Measurements from ENCODE around the gene ADAM19. TPM values are rescaled to one million over a fixed set of nuclear protein-coding genes. Genes with fewer than 3 reads are reported as not detected.
A peak's percentile ranks its signal among the peaks of the same experiment; 100 is the strongest.

Gene ADAM19
- total and polyA plus RNA-seq, 2 of the 4 experiments (the other 2 are of a cell fraction), result 35.5 to 49.2 TPM

DNA sequence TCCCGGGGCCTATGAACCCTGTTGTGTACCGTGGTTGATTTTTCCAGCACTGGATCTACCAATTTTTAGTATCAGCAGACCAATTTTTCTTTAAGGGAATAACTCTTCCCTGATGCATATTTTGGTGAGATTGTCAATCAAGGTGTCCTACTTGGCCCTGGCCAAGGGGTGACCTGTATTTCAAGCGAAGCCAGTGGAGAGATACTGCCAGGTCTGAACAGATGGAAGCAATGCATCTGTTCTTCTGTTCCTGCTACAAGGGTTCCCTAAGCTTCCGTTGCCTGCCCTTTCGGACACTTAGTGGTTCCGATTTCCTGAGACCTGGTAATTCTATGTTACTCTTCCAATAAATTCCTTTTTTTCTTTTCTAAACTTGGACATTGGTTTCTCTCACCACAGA, 37.3 kb downstream of the ADAM19 start:
- no peaks in the 10 kb centered on the region; the same call in 1 of the 2 replicates for H4K20me1 ChIP-seq (ENCODE audit: insufficient read depth, low read length)
- no peak overlapping the region for H3K4me2 ChIP-seq (ENCODE audit: low read depth, low read length)
- no peak overlapping the region for H2BK15ac ChIP-seq (ENCODE audit: low read depth, low read length)
- no peaks in the 10 kb centered on the region for H3K27me3 ChIP-seq (ENCODE audit: control insufficient read depth, insufficient read depth, low read length)
- intact Hi-C loops (cut with micrococcal nuclease), result no loop called here
- TF ChIP-seq POLR2A (IDR thresholded peaks at IDR 0.05; ENCODE audit: low read depth, low read length) (no peak), RAD21 (IDR thresholded peaks at IDR 0.05; ENCODE audit: low read length) (no peak), BHLHE40 (IDR thresholded peaks at IDR 0.05; ENCODE audit: low read depth, low read length) (no peak), CHD1 (IDR thresholded peaks at IDR 0.05; ENCODE audit: low read depth, low read length) (no peak), NFE2L2 (IDR thresholded peaks at IDR 0.05; ENCODE audit: low read depth, low read length) (no peak), FOS (IDR thresholded peaks at IDR 0.05; ENCODE audit: low read depth, low read length) (no peak), CEBPB (IDR thresholded peaks at IDR 0.05; ENCODE audit: low read depth, low read length) (no peak), MXI1 (IDR thresholded peaks at IDR 0.05; ENCODE audit: borderline replicate concordance, low read depth, low read length) (no peak), ELK1 (IDR thresholded peaks at IDR 0.05; ENCODE audit: borderline replicate concordance, low read depth, low read length) (no peak), RFX5 (IDR thresholded peaks at IDR 0.05; ENCODE audit: low read depth, low read length) (no peak), RCOR1 (IDR thresholded peaks at IDR 0.05; ENCODE audit: insufficient replicate concordance, low read length) (no peak), MAFK (IDR thresholded peaks at IDR 0.05; ENCODE audit: low read depth, low read length) (no peak), SMC3 (IDR thresholded peaks at IDR 0.05; ENCODE audit: low read depth, low read length) (no peak), MAZ (IDR thresholded peaks at IDR 0.05; ENCODE audit: borderline replicate concordance, low read depth, low read length) (no peak)
- TF ChIP-seq, protein P1, sequence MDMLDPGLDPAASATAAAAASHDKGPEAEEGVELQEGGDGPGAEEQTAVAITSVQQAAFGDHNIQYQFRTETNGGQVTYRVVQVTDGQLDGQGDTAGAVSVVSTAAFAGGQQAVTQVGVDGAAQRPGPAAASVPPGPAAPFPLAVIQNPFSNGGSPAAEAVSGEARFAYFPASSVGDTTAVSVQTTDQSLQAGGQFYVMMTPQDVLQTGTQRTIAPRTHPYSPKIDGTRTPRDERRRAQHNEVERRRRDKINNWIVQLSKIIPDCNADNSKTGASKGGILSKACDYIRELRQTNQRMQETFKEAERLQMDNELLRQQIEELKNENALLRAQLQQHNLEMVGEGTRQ (IDR thresholded peaks at IDR 0.05; ENCODE audit: low read depth, low read length), result no peak
- TF ChIP-seq, protein P2, sequence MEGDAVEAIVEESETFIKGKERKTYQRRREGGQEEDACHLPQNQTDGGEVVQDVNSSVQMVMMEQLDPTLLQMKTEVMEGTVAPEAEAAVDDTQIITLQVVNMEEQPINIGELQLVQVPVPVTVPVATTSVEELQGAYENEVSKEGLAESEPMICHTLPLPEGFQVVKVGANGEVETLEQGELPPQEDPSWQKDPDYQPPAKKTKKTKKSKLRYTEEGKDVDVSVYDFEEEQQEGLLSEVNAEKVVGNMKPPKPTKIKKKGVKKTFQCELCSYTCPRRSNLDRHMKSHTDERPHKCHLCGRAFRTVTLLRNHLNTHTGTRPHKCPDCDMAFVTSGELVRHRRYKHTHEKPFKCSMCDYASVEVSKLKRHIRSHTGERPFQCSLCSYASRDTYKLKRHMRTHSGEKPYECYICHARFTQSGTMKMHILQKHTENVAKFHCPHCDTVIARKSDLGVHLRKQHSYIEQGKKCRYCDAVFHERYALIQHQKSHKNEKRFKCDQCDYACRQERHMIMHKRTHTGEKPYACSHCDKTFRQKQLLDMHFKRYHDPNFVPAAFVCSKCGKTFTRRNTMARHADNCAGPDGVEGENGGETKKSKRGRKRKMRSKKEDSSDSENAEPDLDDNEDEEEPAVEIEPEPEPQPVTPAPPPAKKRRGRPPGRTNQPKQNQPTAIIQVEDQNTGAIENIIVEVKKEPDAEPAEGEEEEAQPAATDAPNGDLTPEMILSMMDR (conservative IDR thresholded peaks at IDR 0.05; ENCODE audit: low read depth, low read length), result no peak
- H3K23ac ChIP-seq (ENCODE audit: low read depth, low read length), result no peak overlapping the region
- H3K9me1 ChIP-seq (ENCODE audit: insufficient read depth, low read length), result peaks cover 30% of the 10 kb centered on the region
- peaks cover 29% of the 10 kb centered on the region for H3K4me1 ChIP-seq (ENCODE audit: control insufficient read depth, insufficient read depth, low read length)
- no peak overlapping the region for H3K4ac ChIP-seq (ENCODE audit: low read depth, low read length)
- no peak overlapping the region for H2AFZ ChIP-seq (replicated peaks; ENCODE audit: low read length, poor library complexity)
- H2AK5ac ChIP-seq (ENCODE audit: low read depth, low read length), result no peak overlapping the region
- DNase-seq, result no peak
- H4K8ac ChIP-seq (ENCODE audit: low read depth in 2 of 2, low read length in 2 of 2), result peak overlapping the region in 1 of 2 experiments; percentile 9; a peak in 1 of 4 replicates
- no peak overlapping the region for H2AK9ac ChIP-seq (replicated peaks; ENCODE audit: low read depth, low read length, poor library complexity)
- no peak overlapping the region for H3K4me3 ChIP-seq (ENCODE audit: insufficient read depth, low read depth, low read length)
- dilution Hi-C loops (cut with HindIII; ENCODE audit: low sequenced_read_pairs, unreplicated experiment), result no loop called here
- H3K9me3 ChIP-seq (ENCODE audit: control insufficient read depth, insufficient read depth, low read length), result no peaks in the 10 kb centered on the region
- H2BK20ac ChIP-seq (ENCODE audit: low read depth, low read length), result no peak overlapping the region
- H2BK5ac ChIP-seq (ENCODE audit: low read depth, low read length, poor library complexity, severe bottlenecking), result no peak overlapping the region
- in situ Hi-C loops (cut with MboI; ENCODE audit: low sequenced_read_pairs), result no loop called here
- H3K14ac ChIP-seq (replicated peaks; ENCODE audit: low read depth, low read length), result no peak overlapping the region
- no peak overlapping the region for H3K56ac ChIP-seq (ENCODE audit: extremely low read depth, insufficient read depth, low read length)
- no peak for ATAC-seq (ENCODE audit: low read depth)
- POLR2A ChIA-PET (ENCODE audit: unreplicated experiment), result no interaction called here
- WGBS, 2 experiments (ENCODE audit: extremely low coverage in 2 of 2, insufficient read length in 1 of 2), result 100% methylated on average over 2 of the region's 6 CpGs; no CpG with 5 or more reads in 1 of the 2 experiments
- CTCF ChIA-PET, result no interaction called here
- H3K27ac ChIP-seq (ENCODE audit: insufficient read depth, low read length), result no peak overlapping the region
- H4K91ac ChIP-seq (ENCODE audit: insufficient read depth, low read depth, low read length), result no peak overlapping the region
- no TSS peak for BruUV-seq (replicated peaks)
- peaks cover 10% of the 10 kb centered on the region for H3K36me3 ChIP-seq (ENCODE audit: control insufficient read depth, insufficient read depth, low read length)
- no peak overlapping the region for H2BK120ac ChIP-seq (ENCODE audit: low read depth, low read length)
- H4K5ac ChIP-seq (ENCODE audit: low read depth, low read length), result no peak overlapping the region
- H3K79me1 ChIP-seq (ENCODE audit: low read depth in 1 of 2, low read length in 2 of 2), result peaks cover 21 to 82% of the 10 kb centered on the region in 2 experiments; a peak in 3 of 4 replicates
- no peak overlapping the region for H3K18ac ChIP-seq (ENCODE audit: low read depth, low read length)
- no peak overlapping the region for H3K9ac ChIP-seq (ENCODE audit: low read depth, low read length)
